Stomach (tissue), 9 donors: ENCODE measurements around the gene PAX5. TPM values are rescaled to one million over a fixed set of nuclear protein-coding genes. Genes with fewer than 3 reads are reported as not detected.

Source experiments
- DNase-seq, 2 donors: peaks; one replicate each; pipeline versions ENCODE4 v3.0.0 to v3.0.0-alpha.2; 2013 to 2019
- H3K27ac ChIP-seq, 5 donors: fragments of 200-600 bp in 4 of 5; sonication (generic) in 4 of 5; one replicate each; pipeline ENCODE4 v1.5.1; 2013 to 2019; ENCODE audit warnings: mild to moderate bottlenecking in 1 of 5, moderate library complexity in 1 of 5
- H3K27me3 ChIP-seq, 3 donors: fragments of 200-600 bp; sonication (generic); one replicate each; pipeline ENCODE4 v1.5.1; 2017 to 2019; ENCODE audit warnings: mixed run types in 1 of 3
- H3K36me3 ChIP-seq, 4 donors: fragments of 200-600 bp; sonication (generic); 1 replicate in 3 of 4; 2 replicates in 1 of 4; pipeline ENCODE4 v1.5.1; 2016 to 2019
- H3K4me1 ChIP-seq, 4 donors: fragments of 200-600 bp; sonication (generic); one replicate each; pipeline ENCODE4 v1.5.1; 2016 to 2019
- H3K4me3 ChIP-seq, 4 donors: fragments of 200-600 bp; sonication (generic) in 3 of 4; one replicate each; pipeline ENCODE4 v1.5.1; 2016 to 2019; ENCODE audit warnings: mild to moderate bottlenecking in 1 of 4
- H3K9me3 ChIP-seq, 4 donors: fragments of 200-600 bp; sonication (generic); one replicate each; pipeline ENCODE4 v1.5.1; 2016 to 2019
- CTCF ChIP-seq, 7 experiments: fragments of 450-650 bp in 4 of 7; fragments of 200-600 bp in 3 of 7; sonication (generic) in 3 of 7; IDR thresholded peaks; one replicate each; pipeline ENCODE4 v1.5.1; 2016 to 2019; ENCODE audit warnings: antibody characterized with exemption in 7 of 7, control low read depth in 2 of 7, mild to moderate bottlenecking in 1 of 7
- EP300 ChIP-seq: sonication (generic); formaldehyde crosslinking; IDR thresholded peaks from one replicate; pipeline ENCODE4 v1.6.1; 2017; ENCODE audit warnings: antibody characterized with exemption
- POLR2A ChIP-seq, 4 donors: fragments of 450-650 bp; IDR thresholded peaks; one replicate each; pipeline ENCODE4 v1.6.1; 2016; ENCODE audit warnings: antibody characterized with exemption in 4 of 4, control low read depth in 2 of 4, mild to moderate bottlenecking in 1 of 4, moderate library complexity in 1 of 4
- POLR2AphosphoS5 ChIP-seq, 3 donors: sonication (generic); formaldehyde crosslinking; IDR thresholded peaks; one replicate each; pipeline ENCODE4 v1.6.1; 2016; ENCODE audit warnings: antibody characterized with exemption in 3 of 3
- WGBS, 5 donors: extraction: QIAGEN DNeasy Blood & Tissue Kit in 3 of 5; methylation state at CpG; one replicate each; pipeline versions ENCODE4 v1.1.5 to v1.1.7; 2013 to 2018; 5-methylcytosine and 5-hydroxymethylcytosine counted together
- intact Hi-C: fragments of 100-400 bp; cut with DNase I; formaldehyde crosslinking; loops from one replicate; pipeline ENCODE4 v1.15.1; 2023; ENCODE audit warnings: low total_unique reads
- polyA plus RNA-seq, 3 donors: library from polyadenylated mRNA; stranded (reverse); fragments of 200-250 nt; gene quantifications; one replicate each; pipeline ENCODE4 v1.2.3, GENCODE V29; 2013
- total RNA-seq, 5 donors: library from RNA; depleted of rRNA; stranded (reverse); fragments of >200 nt; gene quantifications; one replicate each; pipeline versions ENCODE4 v1.1.0 to v1.2.3, GENCODE V29; 2014 to 2016
- donor health status: healthy with polysubstance abuse.
- donor health status: Bipolar disorder and iron deficiency.
- donor health status: healthy.

The PAX5 gene
- total and polyA plus RNA-seq, 8 donors: 0.43 to 1.3 TPM; not detected in 6

- Histone ChIP-seq H3K27me3 (peaks cover 0 to 19% (median 6%) of the 10 kb centered on the region in 3 donors), H3K9me3 (no peaks in the 10 kb centered on the region), H3K36me3 (no peaks in the 10 kb centered on the region), H3K4me1 (no peaks in the 10 kb centered on the region), H3K27ac (no peak overlapping the region), H3K4me3 (no peak overlapping the region)
- intact Hi-C loops: no loop called here
- DNase-seq: no peak
- 45 to 52% (median 49%) methylated on average over 4 of the region's 4 CpGs for WGBS, 5 donors
- TF ChIP-seq POLR2AphosphoS5 (IDR thresholded peaks at IDR 0.05): no peak
- TF ChIP-seq EP300: no peak
- no peak for TF ChIP-seq CTCF (IDR thresholded peaks at IDR 0.05)
- no peak for TF ChIP-seq POLR2A (IDR thresholded peaks at IDR 0.05)
Observed at GRCh38 chr9:36937951-36938350, 96.1 kb downstream of the PAX5 start.

- TF ChIP-seq CTCF (IDR thresholded peaks at IDR 0.05): no peak
- TF ChIP-seq POLR2A (IDR thresholded peaks at IDR 0.05): no peak
- no peak for TF ChIP-seq EP300
- no peak for TF ChIP-seq POLR2AphosphoS5 (IDR thresholded peaks at IDR 0.05)
- peaks cover 0 to 4% (median 0%) of the 10 kb centered on the region in 4 donors for H3K9me3 ChIP-seq
- intact Hi-C loops: no loop called here
Observed at GRCh38 chr9:36937346-36937745, 96.7 kb downstream of the PAX5 start.

GRCh38 chr9:36936498-36936831 lies 97.6 kb downstream of the PAX5 start:
- no peak for DNase-seq
- Histone ChIP-seq H3K9me3 (peaks cover 0 to 10% (median 0%) of the 10 kb centered on the region in 4 donors), H3K27me3 (peaks cover 0 to 20% (median 6%) of the 10 kb centered on the region in 3 donors), H3K36me3 (no peaks in the 10 kb centered on the region), H3K27ac (no peak overlapping the region), H3K4me3 (no peak overlapping the region), H3K4me1 (no peaks in the 10 kb centered on the region)
- intact Hi-C loops: no loop called here
- TF ChIP-seq POLR2AphosphoS5 (IDR thresholded peaks at IDR 0.05): no peak

More at GRCh38 chr9:36937346-36937745, 96.7 kb downstream of the PAX5 start:
- H3K4me1 ChIP-seq: no peaks in the 10 kb centered on the region
- H3K27ac ChIP-seq: no peak overlapping the region
- no peaks in the 10 kb centered on the region for H3K36me3 ChIP-seq
- peak in 1 of 2 donors; percentile 22 for DNase-seq
- 47 to 69% (median 57%) methylated on average over 7 of the region's 7 CpGs for WGBS, 5 donors
- peaks cover 0 to 19% (median 6%) of the 10 kb centered on the region in 3 donors for H3K27me3 ChIP-seq
- no peak overlapping the region for H3K4me3 ChIP-seq

- intact Hi-C loops: no loop called here
- peak in 1 of 2 donors; percentile 9 for DNase-seq
- no peaks in the 10 kb centered on the region for H3K4me1 ChIP-seq
- no peak overlapping the region for H3K4me3 ChIP-seq
- 81 to 88% (median 86%) methylated on average over 9 of the region's 9 CpGs for WGBS, 5 donors
- H3K9me3 ChIP-seq: peaks cover 0 to 10% (median 0%) of the 10 kb centered on the region in 4 donors
- H3K27ac ChIP-seq: no peak overlapping the region
- peaks cover 0 to 25% (median 5%) of the 10 kb centered on the region in 3 donors for H3K27me3 ChIP-seq
- TF ChIP-seq EP300 (no peak), POLR2AphosphoS5 (IDR thresholded peaks at IDR 0.05) (no peak), POLR2A (IDR thresholded peaks at IDR 0.05) (no peak)
- H3K36me3 ChIP-seq: no peaks in the 10 kb centered on the region
Observed at GRCh38 chr9:36935768-36936497, 98.1 kb downstream of the PAX5 start.

GRCh38 chr9:36935332-36935731 lies 98.7 kb downstream of the PAX5 start:
- Histone ChIP-seq H3K4me3 (no peak overlapping the region), H3K27ac (no peak overlapping the region), H3K9me3 (peaks cover 0 to 10% (median 0%) of the 10 kb centered on the region in 4 donors), H3K36me3 (no peaks in the 10 kb centered on the region), H3K27me3 (peaks cover 0 to 27% (median 0%) of the 10 kb centered on the region in 3 donors), H3K4me1 (no peaks in the 10 kb centered on the region)
- DNase-seq: no peak
- TF ChIP-seq POLR2A (IDR thresholded peaks at IDR 0.05) (no peak), EP300 (no peak), CTCF (IDR thresholded peaks at IDR 0.05) (no peak), POLR2AphosphoS5 (IDR thresholded peaks at IDR 0.05) (no peak)
- intact Hi-C loops: no loop called here
- WGBS, 5 donors: 81 to 91% (median 87%) methylated on average over 4 of the region's 4 CpGs
